ENCODE measurements around the gene ZFAND3.
A peak's percentile ranks its signal among the peaks of the same experiment; 100 is the strongest.
"Not testable (repeated sequence)": the region's sequence is repeated elsewhere in the genome, so short reads cannot be mapped to it uniquely, and the experiment has no call there.

Gene ZFAND3

GRCh38 chr6:37936906-37937305 is 117.4 kb downstream of the ZFAND3 start:
- no peak for DNase-seq (ENCODE audit: low spot score)

GRCh38 chr6:37938909-37939308 is 119.4 kb downstream of the ZFAND3 start:
- DNase-seq (ENCODE audit: low spot score) = no peak

GRCh38 chr6:37940074-37940847 is 120.7 kb downstream of the ZFAND3 start:
- no peak for DNase-seq (ENCODE audit: low spot score)

DNA sequence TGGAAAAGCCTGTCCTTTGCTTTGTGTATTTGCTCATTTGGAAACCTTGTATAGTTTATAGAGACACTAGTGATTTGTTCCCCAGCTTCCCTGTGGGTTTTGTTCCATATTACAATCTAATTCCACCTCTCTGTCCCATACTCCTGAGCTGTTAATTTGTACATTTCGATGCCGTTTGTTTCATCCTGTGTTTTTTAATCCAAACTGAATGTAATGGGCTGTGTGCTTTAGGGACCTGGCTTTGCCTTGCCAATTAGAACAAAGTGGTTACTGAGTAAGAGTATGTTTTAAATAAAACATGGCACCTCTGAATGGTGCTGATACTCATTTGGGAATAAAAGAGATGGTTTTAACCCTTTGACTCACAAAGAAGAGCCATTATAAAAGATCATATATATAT is 122.3 kb downstream of the ZFAND3 start:
- no peak for DNase-seq (ENCODE audit: low spot score)

DNA sequence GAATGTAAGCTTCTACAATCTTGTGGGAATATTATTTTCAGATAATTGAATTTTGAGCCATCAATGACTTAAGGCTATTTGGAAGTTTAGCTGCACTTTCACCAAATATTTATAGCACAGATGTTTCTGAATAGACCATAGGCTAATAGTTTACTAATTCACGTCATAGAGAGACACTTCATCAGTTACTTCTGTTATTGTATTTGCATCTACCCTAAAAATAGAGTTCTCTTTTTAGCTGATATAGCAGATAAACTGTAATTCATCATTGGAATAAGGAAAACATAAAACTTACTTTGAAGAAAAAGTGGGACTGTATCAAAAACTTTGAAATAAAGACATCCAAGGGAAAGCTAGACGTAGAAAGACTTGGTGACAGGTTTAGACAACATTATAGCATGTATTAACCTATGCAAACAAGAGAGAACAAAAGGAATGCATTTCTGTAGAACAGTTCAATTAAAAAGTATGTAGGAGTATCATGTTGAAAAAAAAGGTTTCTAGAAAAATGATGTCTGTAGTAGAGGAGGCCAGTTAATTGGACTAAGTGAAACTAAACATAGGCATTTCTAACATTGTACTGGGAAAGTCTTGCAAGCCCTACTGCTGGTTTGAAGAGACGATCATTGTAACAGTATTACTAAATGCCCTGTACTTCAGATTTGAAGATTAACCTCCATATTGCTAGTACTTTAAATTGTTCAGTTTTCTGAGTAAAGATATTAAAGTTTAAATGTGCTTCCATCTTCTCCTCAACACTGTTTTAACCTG is 123.3 kb downstream of the ZFAND3 start:
- DNase-seq (ENCODE audit: low spot score) = no peak

DNA sequence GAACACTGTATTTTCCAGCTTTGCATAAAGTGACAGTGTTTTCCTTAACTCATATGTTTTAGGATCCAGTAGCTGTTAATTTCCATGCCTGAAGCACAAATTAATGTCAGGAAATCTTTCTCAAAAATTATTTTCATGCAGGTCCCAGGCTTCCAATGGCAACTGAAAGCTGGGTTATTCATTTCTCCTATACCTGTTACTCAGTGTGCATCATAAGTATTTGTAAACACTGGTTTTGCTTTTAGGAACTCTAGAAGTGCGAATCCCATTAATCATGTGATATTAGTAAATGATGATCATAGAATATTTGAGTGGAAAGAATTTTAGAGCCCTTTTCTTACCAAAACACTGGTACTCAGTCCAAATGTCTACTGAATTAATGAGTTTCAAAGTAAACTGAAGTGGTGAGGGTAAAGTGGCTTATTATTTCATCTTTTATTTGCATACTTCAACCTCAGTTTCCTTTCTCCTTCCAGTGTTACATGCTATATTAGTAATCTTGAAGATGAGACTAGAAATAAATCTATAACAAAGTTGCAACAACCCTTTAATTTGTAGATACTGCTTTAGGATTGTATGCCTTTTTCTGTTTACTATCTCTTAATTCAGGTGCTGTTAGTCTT is 124.0 kb downstream of the ZFAND3 start:
- DNase-seq (ENCODE audit: low spot score) = no peak

GRCh38 chr6:37946057-37946456 is 126.5 kb downstream of the ZFAND3 start:
- DNase-seq (ENCODE audit: low spot score) = peak; percentile 32

GRCh38 chr6:37947468-37947867 is 127.9 kb downstream of the ZFAND3 start:
- DNase-seq (ENCODE audit: low spot score) = no peak

DNA sequence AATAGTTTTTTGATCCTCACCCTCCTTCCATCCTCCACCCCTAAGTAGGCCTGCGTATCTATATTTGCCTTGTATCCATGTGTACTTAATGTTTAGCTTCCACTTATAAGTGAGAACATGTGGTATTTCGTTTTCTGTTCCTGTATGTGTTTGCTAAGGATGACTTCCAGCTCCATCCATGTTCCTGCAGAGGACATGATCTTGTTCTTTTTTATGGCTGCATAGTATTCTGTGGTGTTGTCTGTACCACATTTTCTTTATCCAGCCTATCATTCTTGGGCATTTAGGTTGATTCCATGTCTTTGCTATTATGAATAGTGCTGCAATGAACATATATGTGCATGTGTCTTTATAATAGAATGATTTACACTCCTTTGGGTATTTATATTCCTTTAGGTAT is 129.1 kb downstream of the ZFAND3 start:
- not testable (repeated sequence) for DNase-seq (ENCODE audit: low spot score)

GRCh38 chr6:37952027-37952426 is 132.5 kb downstream of the ZFAND3 start:
- no peak for DNase-seq (ENCODE audit: low spot score)

DNA sequence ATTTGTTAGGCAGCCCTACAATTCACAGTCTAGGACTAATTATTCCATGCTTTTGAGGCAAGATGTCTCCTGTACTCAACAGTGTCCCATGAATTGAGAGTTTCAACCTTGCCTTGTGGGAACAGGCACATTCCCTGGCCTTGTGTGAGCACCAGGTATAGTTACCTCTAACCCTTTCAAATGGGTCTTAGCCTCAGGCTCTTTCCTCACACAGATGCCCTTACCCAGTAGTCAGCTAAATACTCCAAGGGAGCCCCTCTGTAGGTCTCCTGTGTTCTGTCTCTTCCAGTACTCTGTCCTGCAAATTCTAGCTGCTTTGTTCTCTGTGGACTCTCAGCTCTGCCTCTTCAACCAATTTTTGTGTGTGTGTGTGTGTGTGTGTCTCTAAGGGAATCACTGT is 135.3 kb downstream of the ZFAND3 start:
- DNase-seq (ENCODE audit: low spot score) = no peak

GRCh38 chr6:37956711-37957275 is 137.3 kb downstream of the ZFAND3 start:
- DNase-seq (ENCODE audit: low spot score) = no peak

GRCh38 chr6:37959061-37959460 is 139.5 kb downstream of the ZFAND3 start:
- no peak for DNase-seq (ENCODE audit: low spot score)

GRCh38 chr6:37960139-37960935 is 140.8 kb downstream of the ZFAND3 start:
- DNase-seq (ENCODE audit: low spot score) = no peak

GRCh38 chr6:37962481-37963080 is 143.1 kb downstream of the ZFAND3 start:
- not testable (repeated sequence) for DNase-seq (ENCODE audit: low spot score)

GRCh38 chr6:37965964-37966676 is 146.6 kb downstream of the ZFAND3 start:
- no peak for DNase-seq (ENCODE audit: low spot score)

DNA sequence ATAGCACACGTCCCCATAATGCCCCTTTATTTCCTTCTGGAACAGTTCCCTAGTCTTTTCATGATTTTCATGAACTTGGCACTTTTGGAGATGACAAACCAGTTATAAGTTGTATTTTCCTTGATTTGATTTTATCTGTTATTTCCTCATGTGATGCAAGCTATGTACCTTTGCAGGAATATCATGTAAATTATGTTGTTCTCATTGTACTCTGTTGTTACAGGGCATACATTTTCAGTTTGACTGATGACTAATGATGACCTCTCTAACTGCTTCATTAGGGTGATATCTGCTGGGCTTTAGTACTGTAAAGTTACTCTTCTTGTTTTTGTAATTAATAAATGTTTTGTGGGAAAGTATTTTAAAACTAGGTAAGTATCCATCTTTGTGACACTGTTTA is 147.3 kb downstream of the ZFAND3 start:
- no peak for DNase-seq (ENCODE audit: low spot score)

DNA sequence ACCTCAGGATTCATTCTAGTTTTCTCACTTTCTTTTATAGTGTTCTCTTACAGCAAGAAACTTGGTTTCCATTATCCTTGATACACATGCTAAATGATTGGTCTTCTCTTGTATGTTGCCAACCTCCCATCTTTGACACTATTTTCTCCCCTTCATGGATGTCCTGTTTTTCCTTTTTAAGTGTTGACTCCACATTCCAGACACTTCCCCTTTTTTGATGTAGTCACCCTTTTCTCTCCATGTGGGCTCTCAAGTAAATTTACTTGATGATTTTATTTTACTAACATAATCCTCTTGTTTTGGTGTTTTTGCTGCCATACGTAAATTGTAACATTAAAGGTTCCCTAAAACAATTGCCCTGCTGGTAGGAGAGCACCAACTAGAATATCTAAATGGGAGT is 148.1 kb downstream of the ZFAND3 start:
- no peak for DNase-seq (ENCODE audit: low spot score)

DNA sequence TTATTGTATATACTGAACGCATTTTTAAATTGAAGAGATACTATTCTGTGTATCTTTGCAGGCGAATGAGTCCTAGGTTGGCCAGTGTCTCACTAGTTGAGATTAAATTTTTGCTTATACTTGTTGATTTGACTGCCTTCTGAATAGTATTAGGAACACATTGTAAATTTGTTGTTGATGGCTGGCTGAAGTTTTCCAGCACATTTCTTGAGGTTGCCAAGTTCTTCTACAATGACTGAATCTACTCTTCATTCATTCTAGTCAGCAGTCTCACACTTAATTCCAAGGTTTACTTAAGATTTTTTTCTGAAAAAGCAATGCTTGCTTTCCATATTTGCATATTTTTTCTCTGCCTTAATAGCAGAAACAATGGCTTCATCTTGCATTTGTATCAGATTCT is 151.7 kb downstream of the ZFAND3 start:
- no peak for DNase-seq (ENCODE audit: low spot score)

DNA sequence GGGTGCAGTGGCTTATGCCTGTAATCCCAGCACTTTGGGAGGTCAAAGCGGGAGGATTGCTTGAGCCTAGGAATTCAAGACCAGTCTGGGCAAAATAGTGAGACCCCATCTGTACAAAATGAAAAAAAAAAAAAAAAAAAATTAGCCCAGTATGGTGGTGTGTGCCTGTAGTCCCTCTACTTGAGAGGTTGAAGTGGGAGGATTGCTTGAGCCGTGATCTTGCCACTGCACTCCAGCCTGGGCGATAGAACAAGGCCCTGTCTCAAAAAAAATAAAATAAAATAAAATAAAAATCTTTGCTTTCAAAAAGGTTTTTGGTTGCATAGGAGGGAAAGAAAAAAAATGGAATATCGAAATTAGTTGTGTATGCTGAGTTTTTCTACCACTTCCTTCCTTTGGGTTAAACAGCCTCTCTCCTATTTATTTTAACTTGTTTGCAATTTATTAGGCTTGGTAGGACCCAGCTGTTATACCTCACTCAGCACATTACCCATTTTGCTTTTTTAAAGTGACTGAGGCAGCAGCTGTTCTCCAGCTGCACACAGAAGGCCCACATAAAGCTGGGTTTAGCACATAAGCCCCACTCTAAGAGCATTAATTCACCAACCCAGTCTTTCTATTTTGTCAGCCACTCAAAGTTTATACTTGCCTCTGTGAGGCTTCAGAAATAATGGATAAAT is 152.3 kb downstream of the ZFAND3 start:
- DNase-seq (ENCODE audit: low spot score) = no peak
